Measurements from ENCODE around the gene ZFYVE19.
A peak's percentile ranks its signal among the peaks of the same experiment; 100 is the strongest.

Gene ZFYVE19

GRCh38 chr15:40792394-40792793 is 14.5 kb upstream of the ZFYVE19 start:
- TF ChIP-seq CTCF (conservative IDR thresholded peaks at IDR 0.05) = no peak
- H3K27ac ChIP-seq = no peak overlapping the region

GRCh38 chr15:40793216-40793989 is 13.5 kb upstream of the ZFYVE19 start:
- H3K27ac ChIP-seq = no peak overlapping the region
- no peak for TF ChIP-seq CTCF (conservative IDR thresholded peaks at IDR 0.05)

- H3K27ac ChIP-seq = peak overlapping the region; percentile 65
These were observed 10.8 kb upstream of the ZFYVE19 start for GRCh38 chr15:40796041-40796440.

GRCh38 chr15:40796512-40796911 is 10.4 kb upstream of the ZFYVE19 start:
- peak overlapping the region; percentile 65 for H3K27ac ChIP-seq
- no peak for TF ChIP-seq CTCF (conservative IDR thresholded peaks at IDR 0.05)

More at GRCh38 chr15:40796041-40796440, 10.8 kb upstream of the ZFYVE19 start:
- no peak for TF ChIP-seq CTCF (conservative IDR thresholded peaks at IDR 0.05)

GRCh38 chr15:40799523-40799922 is 7.4 kb upstream of the ZFYVE19 start:
- no peak for TF ChIP-seq CTCF (conservative IDR thresholded peaks at IDR 0.05)
- H3K27ac ChIP-seq = no peak overlapping the region

- TF ChIP-seq CTCF (conservative IDR thresholded peaks at IDR 0.05) = no peak
- peak overlapping the region; percentile 72 for H3K27ac ChIP-seq
These were observed 3.8 kb upstream of the ZFYVE19 start for GRCh38 chr15:40803076-40803475.

GRCh38 chr15:40803688-40804087 is 3.2 kb upstream of the ZFYVE19 start:
- peak overlapping the region; percentile 72 for H3K27ac ChIP-seq
- TF ChIP-seq CTCF (conservative IDR thresholded peaks at IDR 0.05) = no peak; the same call in 1 of the 2 replicates
